Measurements from ENCODE around the gene FADS1.
A peak's percentile ranks its signal among the peaks of the same experiment; 100 is the strongest.

GRCh38 chr11:61795876-61796526 is 20.8 kb downstream of the FADS1 start:
- TF ChIP-seq POLR2A (IDR thresholded peaks at IDR 0.05; ENCODE audit: low read depth, low read length) (no peak), TAF1 (IDR thresholded peaks at IDR 0.05; ENCODE audit: borderline replicate concordance, low read depth, low read length) (no peak), POLR2AphosphoS5 (IDR thresholded peaks at IDR 0.05; ENCODE audit: low read depth, low read length) (peak; percentile 20; the same call in 1 of the 2 replicates)

All from GM12892 (cell line).